Astrocyte of the spinal cord (primary cell): ENCODE data around the gene CCDC148.
"Not testable (repeated sequence)": the region's sequence is repeated elsewhere in the genome, so short reads cannot be mapped to it uniquely, and the experiment has no call there.

ENCODE experiments used
- DNase-seq: peaks from one replicate; pipeline ENCODE4 v3.0.0; 2011; ENCODE audit warnings: low read depth, low spot score
- H3K4me3 ChIP-seq: 2 replicates; pipeline ENCODE4 v1.5.1; 2011; ENCODE audit warnings: low read depth, mild to moderate bottlenecking, low read length, moderate library complexity
- in situ Hi-C: cut with HindIII; loops from 2 replicates; pipeline ENCODE4 v1.10.0; 2017; ENCODE audit warnings: low sequenced_read_pairs
- TF ChIP-seq, protein P1 (sequence below): IDR thresholded peaks from 2 replicates; pipeline ENCODE4 v1.5.1; 2012; ENCODE audit warnings: low read depth, mild to moderate bottlenecking, low read length, inconsistent platforms

CCDC148 gene

DNA sequence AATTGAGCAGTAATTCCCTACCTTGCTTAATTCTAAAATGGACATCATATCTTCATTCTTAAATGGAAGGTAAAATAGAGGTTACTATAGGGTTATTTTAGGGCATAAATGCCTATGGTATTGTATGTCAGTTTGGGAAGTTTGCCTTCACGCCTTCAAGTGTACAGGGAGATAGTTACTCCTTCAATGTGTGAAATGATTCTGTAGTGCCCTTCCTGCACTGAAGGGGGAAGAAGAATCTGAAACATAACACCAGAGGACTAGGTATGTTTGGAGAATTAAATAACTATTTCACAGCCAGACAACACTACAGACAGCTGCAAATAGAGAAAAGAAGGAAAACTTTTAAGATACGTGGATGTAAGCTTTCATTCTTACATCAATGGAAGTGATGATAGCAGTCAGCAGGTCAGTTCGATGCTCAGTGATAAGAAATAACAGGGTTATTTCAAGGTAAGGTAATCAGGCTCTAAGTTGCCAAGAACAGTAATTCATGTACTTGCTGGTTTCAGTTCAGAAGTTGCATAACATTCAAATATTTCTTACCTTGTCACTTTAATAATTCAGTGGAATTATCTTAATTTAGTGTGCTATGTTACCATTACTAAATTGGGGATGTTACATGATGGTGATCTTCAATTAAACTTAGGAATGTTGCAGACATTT, 4.2 kb upstream of the CCDC148 start:
- in situ Hi-C loops = no loop called here
- TF ChIP-seq, protein P1, sequence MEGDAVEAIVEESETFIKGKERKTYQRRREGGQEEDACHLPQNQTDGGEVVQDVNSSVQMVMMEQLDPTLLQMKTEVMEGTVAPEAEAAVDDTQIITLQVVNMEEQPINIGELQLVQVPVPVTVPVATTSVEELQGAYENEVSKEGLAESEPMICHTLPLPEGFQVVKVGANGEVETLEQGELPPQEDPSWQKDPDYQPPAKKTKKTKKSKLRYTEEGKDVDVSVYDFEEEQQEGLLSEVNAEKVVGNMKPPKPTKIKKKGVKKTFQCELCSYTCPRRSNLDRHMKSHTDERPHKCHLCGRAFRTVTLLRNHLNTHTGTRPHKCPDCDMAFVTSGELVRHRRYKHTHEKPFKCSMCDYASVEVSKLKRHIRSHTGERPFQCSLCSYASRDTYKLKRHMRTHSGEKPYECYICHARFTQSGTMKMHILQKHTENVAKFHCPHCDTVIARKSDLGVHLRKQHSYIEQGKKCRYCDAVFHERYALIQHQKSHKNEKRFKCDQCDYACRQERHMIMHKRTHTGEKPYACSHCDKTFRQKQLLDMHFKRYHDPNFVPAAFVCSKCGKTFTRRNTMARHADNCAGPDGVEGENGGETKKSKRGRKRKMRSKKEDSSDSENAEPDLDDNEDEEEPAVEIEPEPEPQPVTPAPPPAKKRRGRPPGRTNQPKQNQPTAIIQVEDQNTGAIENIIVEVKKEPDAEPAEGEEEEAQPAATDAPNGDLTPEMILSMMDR = peak; percentile 17
- peak; percentile 13 for DNase-seq
- no peak overlapping the region for H3K4me3 ChIP-seq

DNA sequence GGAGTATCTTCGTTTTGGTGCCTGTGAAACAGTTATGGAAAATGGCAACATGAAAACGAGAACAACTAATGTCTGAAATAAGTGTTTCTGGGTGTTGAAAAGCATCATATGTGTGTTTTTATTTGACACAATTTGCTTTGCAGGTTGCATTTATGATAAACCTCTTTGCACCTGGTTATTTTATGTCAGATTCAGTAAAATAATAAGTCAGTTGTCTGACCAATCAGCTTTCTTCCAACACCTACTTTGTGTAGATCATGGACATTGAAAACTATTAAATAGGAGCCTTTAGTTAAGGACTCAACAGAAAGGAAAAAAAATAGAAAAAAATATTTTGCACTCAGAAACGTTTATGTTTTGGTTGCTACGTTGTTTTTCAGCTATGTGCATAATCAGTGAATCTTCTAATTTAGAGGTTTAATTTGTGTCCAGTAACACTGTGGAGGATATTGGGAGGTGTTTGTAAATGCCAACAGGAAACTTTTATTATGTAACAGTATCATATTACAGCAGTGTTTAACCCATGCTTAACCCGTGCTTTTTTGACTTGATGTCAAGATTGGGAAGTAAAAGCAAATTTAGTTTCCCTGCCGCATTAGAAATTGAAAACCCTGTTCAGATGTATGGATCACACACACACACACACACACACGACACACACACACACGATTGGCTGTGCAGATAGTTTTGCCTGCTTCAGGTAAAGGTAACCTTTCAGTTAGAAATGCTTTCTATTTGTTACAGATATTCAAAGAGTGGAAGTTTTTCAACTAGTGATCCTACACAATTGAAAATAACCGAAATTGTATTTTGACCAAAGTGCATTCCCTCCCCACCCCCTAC, 2.8 kb upstream of the CCDC148 start:
- peak overlapping the region; percentile 76 for H3K4me3 ChIP-seq
- DNase-seq = peak; percentile 18
- TF ChIP-seq, protein P1 = no peak

DNA sequence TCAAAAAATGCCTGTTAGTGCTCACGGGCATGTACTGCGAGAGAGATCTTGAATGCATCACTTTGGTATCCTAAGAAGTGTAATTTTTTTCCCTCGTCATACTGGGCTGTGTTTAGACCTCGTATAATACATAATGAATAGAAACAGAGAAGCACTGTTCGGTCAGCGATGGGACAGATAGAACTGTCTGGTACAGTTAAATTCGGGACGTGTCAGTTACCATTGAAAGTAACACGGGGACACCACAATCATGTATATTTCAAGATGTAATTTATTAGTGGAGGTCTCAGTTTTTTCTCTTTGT, 2.0 kb upstream of the CCDC148 start:
- DNase-seq = no peak
- TF ChIP-seq, protein P1 = no peak
- in situ Hi-C loops = no loop called here
- peak overlapping the region; percentile 76 for H3K4me3 ChIP-seq

More for the DNA sequence above, 2.8 kb upstream of the CCDC148 start:
- in situ Hi-C loops = no loop called here

DNA sequence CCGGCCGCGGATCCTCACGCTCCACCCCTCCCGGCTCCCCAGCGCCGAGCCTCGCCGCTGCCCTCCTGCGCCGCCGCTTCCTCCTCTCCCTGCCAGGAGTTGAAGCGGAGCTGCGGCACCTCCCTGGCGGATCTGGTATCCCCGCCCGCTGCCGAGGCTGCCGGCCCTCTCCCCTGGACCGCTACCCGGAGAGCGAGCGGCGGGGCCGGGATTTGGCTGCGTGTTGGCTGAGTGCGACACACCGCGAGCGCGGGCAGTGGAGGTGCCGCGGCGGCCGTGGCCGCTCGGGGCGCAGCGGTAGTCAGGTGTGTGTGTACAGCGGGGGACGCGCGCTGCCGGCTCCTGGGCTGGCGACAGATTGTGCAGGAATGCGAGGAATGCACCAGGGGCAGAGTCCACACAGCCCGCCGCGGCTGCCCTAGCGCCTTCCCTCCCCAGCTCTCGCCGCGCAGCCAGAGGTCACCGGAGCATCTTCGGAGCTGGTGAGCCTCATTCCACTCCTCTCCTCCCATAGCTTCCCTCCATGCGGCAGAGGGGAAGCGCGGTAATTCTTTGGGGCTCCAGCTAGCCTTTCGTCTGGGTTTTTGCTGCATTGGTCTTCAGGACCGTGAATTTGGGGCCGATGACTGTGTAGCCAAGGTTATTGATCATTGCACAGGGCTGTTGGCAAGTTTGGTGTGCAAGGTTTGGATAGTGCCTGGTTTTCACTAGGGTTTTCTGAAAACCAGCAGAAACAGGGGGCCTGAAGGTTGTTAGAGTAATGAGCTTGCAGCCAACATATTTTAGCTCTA, 1.5 kb upstream of the CCDC148 start:
- in situ Hi-C loops = no loop called here
- DNase-seq = peak; percentile 66

DNA sequence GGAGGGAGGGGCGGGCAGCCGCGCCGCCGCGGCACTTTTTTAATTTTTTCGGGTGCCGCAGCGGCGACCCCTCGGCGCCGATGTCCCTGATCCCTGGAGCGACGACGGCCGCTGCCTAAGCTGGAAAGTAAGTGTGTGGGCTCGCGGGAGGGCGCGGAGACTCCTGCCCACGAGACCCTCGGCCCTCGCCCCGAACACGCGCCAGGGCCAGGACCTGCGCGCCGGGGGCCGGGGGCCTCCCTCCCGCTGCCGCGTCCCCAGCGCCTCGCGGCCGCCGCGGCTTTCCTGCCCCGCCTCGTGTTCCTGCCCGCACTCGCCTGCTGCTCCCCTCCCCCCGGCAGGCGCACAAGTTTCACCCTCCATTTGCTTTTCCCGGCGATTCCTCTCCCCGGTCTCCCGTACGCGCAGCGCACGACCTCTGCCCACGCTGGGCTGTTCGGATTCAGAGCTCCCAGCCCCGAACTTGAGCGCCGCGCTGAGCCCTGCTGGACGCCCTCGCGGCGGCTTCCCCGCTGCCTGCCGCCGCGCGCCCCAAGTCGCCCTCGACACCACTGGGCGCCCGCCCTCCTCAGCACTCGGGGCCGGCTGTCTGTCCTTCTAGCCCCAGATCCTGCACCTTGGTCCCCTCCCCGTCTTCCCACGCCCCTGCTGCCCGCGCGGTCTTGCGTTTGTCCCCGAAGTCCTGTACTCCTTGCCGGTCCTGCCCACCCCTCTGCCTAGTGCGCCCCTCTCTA, 706 bp upstream of the CCDC148 start:
- peak overlapping the region; percentile 76 for H3K4me3 ChIP-seq
- peak; percentile 68 for DNase-seq
- TF ChIP-seq, protein P1 = peak; percentile 4
- in situ Hi-C loops = no loop called here

More for the DNA sequence above, 1.5 kb upstream of the CCDC148 start:
- H3K4me3 ChIP-seq = peak overlapping the region; percentile 76
- TF ChIP-seq, protein P1 = no peak

DNA sequence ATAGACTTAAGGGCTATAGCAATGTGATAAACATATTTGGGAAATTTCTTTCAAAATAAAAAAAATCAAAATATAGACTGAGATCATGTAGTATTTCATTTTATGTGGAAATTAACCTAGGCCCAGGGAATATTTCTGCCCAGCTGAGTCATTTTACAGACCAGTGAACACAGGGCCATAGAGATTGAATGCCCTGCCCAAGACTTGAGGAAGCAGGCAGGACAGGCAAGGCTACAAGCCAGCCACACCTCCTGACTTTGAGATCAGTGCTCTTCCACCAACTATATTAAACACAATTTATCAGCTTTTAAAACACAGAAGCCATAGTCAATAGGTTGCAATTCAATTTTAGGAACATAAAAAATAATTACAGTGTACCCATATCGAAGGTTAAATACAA, 12.9 kb downstream of the CCDC148 start:
- H3K4me3 ChIP-seq = no peak overlapping the region

DNA sequence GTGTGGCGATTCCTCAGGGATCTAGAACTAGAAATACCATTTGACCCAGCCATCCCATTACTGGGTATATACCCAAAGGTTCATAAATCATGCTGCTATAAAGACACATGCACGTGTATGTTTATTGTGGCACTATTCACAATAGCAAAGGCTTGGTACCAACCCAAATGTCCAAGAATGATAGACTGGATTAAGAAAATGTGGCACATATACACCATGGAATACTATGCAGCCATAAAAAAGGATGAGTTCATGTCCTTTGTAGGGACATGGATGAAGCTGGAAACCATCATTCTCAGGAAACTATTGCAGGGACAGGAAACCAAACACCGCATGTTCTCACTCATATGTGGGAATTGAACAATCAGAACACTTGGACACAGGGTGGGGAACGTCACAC, 17.5 kb downstream of the CCDC148 start:
- in situ Hi-C loops, DNase-seq: not testable (repeated sequence)

More for the DNA sequence above, 12.9 kb downstream of the CCDC148 start:
- in situ Hi-C loops = no loop called here
- TF ChIP-seq, protein P1 = no peak
- DNase-seq = no peak

DNA sequence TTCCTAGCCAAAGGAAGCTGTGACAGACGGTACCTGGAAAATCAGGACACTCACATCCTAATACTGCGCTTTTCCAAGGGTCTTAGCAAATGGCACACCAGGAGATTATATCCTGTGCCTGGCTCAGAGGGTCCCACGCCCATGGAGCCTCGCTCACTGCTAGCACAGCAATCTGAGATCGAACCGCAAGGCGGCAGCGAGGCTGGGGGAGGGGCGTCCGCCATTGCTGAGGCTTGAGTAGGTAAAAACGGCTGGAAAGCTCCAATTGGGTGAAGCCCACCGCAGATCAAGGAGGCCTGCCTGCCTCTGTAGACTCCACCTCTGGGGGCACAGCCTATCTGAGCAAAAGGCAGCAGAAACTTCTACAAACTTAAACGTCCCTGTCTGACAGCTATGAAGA, 22.8 kb downstream of the CCDC148 start:
- in situ Hi-C loops, H3K4me3 ChIP-seq, DNase-seq: not testable (repeated sequence)

More for the DNA sequence above, 17.5 kb downstream of the CCDC148 start:
- not testable (repeated sequence) for H3K4me3 ChIP-seq
